ENCODE measurements around the gene COL4A2.

COL4A2 gene

DNA sequence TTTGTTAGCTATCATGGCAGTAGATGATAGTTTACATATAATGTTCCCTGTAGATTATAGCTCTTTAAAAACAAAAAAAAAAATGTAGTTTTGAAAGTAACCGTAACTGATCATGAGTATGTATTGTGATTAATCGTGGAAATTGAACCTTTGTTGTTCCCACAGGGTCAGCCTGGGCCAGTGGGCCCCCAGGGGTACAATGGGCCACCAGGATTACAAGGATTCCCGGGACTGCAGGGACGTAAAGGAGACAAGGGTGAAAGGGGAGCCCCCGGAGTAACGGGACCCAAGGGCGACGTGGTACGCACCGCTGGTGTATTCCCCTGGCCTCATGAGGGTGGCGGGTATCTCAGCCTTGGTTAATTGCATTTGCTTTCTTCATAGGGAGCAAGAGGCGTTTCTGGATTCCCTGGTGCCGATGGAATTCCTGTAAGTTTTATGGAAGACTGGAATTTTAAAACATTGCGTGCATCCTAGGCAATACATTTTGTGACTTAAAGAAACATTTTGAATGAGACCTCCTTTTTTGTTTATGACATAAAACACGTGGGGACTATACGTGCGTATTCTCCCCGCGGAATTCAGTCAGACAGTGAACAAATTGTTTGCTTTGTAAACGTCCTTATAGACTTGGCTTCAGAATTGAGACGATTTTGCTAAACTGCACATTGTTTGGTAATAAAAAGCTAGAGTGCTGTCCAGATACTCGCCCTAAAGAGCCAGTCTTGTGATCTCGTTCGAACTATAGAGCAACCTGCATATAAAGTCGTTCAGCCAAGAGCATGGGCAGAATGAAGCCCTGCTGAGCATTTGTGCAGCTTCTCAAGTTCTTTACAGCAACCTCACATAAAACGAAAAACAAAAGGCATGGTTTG, 117.7 kb downstream of the COL4A2 start:
- Histone ChIP-seq H3K9ac (ENCODE audit: low read length) (no peak overlapping the region), H3K4me1 (ENCODE audit: control insufficient read depth, insufficient read depth, low read length) (peaks cover 28% of the 10 kb centered on the region), H3K36me3 (ENCODE audit: control insufficient read depth, insufficient read depth, low read length) (no peaks in the 10 kb centered on the region), H3K27ac (ENCODE audit: low read depth, low read length) (peak overlapping the region; percentile 76), H3K27me3 (ENCODE audit: control insufficient read depth, insufficient read depth, low read length) (no peaks in the 10 kb centered on the region), H3K4me3 (ENCODE audit: low read length) (no peak overlapping the region)

DNA sequence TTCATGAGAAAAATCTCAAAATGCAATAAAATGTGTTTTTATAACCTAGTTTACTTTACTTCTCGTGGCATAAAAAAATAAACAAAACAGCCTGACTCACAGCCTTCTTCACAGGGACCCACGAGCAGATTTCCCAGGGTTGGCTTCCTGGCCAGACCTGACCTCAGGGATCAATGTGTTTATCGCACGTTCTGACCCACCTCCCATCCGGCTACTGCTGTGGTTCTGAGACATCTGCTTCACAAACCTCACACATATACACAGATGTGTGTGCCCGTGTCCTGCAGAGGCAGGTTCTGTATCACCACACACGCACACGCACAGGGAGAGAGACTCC, 118.3 kb downstream of the COL4A2 start:
- peaks cover 28% of the 10 kb centered on the region for H3K4me1 ChIP-seq (ENCODE audit: control insufficient read depth, insufficient read depth, low read length)
- no peak overlapping the region for H3K9ac ChIP-seq (ENCODE audit: low read length)
- peak overlapping the region; percentile 76 for H3K27ac ChIP-seq (ENCODE audit: low read depth, low read length)
- H3K27me3 ChIP-seq (ENCODE audit: control insufficient read depth, insufficient read depth, low read length), result no peaks in the 10 kb centered on the region
- no peak overlapping the region for H3K4me3 ChIP-seq (ENCODE audit: low read length)
- peaks cover 2% of the 10 kb centered on the region for H3K36me3 ChIP-seq (ENCODE audit: control insufficient read depth, insufficient read depth, low read length)

DNA sequence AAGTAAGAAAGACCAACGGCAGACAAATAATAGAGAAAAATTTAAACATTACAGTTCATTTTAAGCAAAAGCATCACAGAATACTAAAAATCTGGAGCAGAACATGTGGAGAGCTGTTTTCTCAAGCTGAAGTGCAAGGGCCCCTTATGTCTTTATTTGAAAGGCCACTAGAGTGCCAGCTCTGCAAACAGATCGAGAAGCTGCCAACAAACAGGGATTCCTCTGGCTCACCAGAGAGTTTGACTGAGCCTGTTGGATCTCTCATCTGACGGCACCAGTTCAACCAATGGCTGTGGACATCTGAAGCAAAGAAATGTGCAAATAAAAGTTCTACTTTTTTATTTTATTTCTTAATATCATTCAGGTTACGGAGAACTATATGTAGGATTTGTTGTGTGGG, 119.7 kb downstream of the COL4A2 start:
- Histone ChIP-seq H3K4me1 (ENCODE audit: control insufficient read depth, insufficient read depth, low read length) (peaks cover 24% of the 10 kb centered on the region), H3K27ac (ENCODE audit: low read depth, low read length) (peak overlapping the region; percentile 34), H3K4me3 (ENCODE audit: low read length) (no peak overlapping the region), H3K27me3 (ENCODE audit: control insufficient read depth, insufficient read depth, low read length) (no peaks in the 10 kb centered on the region), H3K9ac (ENCODE audit: low read length) (no peak overlapping the region), H3K36me3 (ENCODE audit: control insufficient read depth, insufficient read depth, low read length) (peaks cover 4% of the 10 kb centered on the region)

DNA sequence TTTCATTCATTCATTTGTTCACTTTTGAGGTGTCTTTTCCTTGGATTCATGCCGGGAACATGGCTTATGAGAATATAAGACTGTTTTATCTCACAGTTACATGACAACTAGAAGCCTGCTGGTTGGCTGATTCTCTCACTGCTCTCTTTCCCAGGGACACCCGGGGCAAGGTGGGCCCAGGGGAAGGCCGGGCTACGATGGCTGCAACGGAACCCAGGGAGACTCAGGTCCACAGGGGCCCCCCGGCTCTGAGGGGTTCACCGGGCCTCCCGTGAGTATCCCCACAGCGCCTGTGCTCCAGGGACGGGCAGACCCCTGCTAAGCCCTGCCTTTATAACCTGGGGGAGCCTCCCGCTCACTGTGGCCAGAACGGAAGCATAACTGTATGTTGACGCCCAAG, 121.2 kb downstream of the COL4A2 start:
- Histone ChIP-seq H3K27ac (ENCODE audit: low read depth, low read length) (peak overlapping the region; percentile 2), H3K9ac (ENCODE audit: low read length) (no peak overlapping the region), H3K4me3 (ENCODE audit: low read length) (no peak overlapping the region), H3K36me3 (ENCODE audit: control insufficient read depth, insufficient read depth, low read length) (peaks cover 4% of the 10 kb centered on the region), H3K27me3 (ENCODE audit: control insufficient read depth, insufficient read depth, low read length) (no peaks in the 10 kb centered on the region), H3K4me1 (ENCODE audit: control insufficient read depth, insufficient read depth, low read length) (peaks cover 20% of the 10 kb centered on the region)

DNA sequence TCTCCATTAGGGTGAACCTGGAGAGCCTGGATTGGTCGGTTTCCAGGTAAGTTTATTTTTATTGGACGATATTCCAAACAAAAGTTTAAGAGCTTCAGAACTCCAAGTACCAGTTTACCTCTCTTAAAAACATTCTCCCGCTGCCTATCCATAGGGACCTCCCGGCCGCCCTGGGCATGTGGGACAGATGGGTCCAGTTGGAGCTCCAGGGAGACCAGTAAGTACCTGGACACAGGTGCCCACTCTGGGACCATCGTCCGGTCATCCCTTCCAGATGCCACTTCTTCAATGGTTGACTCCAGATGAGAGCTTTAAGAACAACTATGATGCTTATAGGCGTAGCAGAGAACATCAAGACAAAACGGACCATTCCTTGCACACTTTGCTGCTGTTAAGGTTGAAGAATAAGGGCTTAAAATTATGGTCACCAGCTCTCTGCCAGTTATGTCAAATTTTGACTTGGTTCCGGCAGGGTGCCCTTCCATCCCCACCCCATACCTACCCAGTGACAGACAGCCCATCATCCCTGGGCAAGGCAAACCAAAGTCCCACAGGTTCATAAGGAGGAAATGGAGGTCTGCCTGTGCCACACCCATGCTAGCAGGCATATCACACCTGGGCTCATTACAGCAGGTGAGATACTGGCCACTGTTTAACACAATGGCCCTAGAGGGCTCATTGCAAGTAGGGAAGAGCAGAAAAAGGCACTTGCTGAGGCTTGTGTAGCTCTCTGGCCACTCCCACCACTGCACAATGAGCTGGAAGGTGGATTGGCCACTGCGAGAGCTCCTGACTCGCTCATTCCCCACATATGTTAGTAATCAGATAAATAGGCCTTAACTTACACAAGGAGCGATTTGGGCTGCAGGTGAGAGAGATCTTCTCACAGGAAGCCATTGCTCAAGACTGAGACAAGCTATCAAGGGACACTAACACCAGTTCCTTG, 123.6 kb downstream of the COL4A2 start:
- no peak overlapping the region for H3K27ac ChIP-seq (ENCODE audit: low read depth, low read length)
- H3K9ac ChIP-seq (ENCODE audit: low read length), result no peak overlapping the region
- H3K4me1 ChIP-seq (ENCODE audit: control insufficient read depth, insufficient read depth, low read length), result peaks cover 12% of the 10 kb centered on the region
- H3K36me3 ChIP-seq (ENCODE audit: control insufficient read depth, insufficient read depth, low read length), result peaks cover 9% of the 10 kb centered on the region
- no peaks in the 10 kb centered on the region for H3K27me3 ChIP-seq (ENCODE audit: control insufficient read depth, insufficient read depth, low read length)
- H3K4me3 ChIP-seq (ENCODE audit: low read length), result no peak overlapping the region

DNA sequence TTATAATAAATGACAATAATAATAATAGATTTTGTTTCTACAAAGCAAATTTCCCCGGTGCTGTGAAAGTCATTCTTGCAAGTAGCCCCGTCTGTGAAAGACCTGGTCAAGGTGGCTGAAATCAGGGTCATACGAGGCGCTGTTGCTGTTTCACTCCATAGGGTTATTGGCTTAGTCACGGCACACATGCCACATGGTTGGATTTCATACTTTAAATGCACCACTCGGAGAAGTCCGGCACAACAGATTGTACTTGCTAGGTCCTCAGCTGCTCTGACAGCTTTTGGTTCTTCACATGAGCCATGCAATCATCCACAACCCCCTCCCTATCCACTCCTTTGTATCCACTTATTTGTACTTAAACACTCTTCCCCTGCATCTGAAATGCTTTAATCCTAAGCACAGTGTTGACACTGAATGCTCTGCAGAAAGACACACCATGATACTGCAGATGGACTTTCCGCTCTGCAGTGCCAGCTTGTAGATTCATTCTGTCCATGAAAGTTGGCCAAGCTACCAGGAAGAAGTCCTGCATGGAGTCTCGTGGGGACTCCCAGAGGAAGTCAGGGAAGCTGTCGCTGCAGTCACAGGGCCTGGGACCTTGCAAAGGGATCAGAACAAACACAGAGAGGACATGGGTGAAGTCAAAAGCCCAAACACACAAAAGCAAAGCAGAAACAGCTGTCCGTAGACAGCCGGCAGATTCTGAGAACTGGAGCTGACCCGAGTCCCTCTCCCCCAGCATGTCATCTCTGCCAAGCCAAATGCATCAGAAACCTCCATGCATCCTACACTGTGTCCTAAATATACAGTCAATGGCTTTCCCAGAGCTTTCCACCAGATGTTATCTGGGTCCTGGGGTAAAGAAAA, 124.6 kb downstream of the COL4A2 start:
- H3K27me3 ChIP-seq (ENCODE audit: control insufficient read depth, insufficient read depth, low read length), result no peaks in the 10 kb centered on the region
- H3K9ac ChIP-seq (ENCODE audit: low read length), result no peak overlapping the region
- peaks cover 5% of the 10 kb centered on the region for H3K4me1 ChIP-seq (ENCODE audit: control insufficient read depth, insufficient read depth, low read length)
- peak overlapping the region; percentile 41 for H3K27ac ChIP-seq (ENCODE audit: low read depth, low read length)
- H3K4me3 ChIP-seq (ENCODE audit: low read length), result no peak overlapping the region
- peaks cover 11% of the 10 kb centered on the region for H3K36me3 ChIP-seq (ENCODE audit: control insufficient read depth, insufficient read depth, low read length)

DNA sequence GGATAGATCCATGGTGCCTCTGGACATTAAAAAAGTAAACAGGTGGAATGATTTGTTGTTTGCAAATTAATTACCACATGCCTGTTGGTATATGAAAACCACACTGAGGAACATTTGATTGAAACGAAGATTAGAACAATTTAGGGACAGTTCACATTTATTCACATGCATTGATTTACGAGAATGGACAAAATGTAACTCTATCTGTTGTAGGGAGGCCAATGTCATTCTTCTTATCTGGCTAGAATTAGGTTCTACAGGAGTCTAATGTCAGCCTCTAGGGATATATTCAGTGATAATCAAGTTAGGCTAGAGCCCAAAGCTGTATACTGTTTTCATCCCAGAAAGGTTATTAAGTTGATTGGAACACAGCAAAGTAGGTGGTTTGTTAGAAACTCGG, 125.4 kb downstream of the COL4A2 start:
- peak overlapping the region; percentile 41 for H3K27ac ChIP-seq (ENCODE audit: low read depth, low read length)
- peaks cover 3% of the 10 kb centered on the region for H3K4me1 ChIP-seq (ENCODE audit: control insufficient read depth, insufficient read depth, low read length)
- H3K9ac ChIP-seq (ENCODE audit: low read length), result no peak overlapping the region
- H3K36me3 ChIP-seq (ENCODE audit: control insufficient read depth, insufficient read depth, low read length), result peaks cover 13% of the 10 kb centered on the region
- no peaks in the 10 kb centered on the region for H3K27me3 ChIP-seq (ENCODE audit: control insufficient read depth, insufficient read depth, low read length)
- no peak overlapping the region for H3K4me3 ChIP-seq (ENCODE audit: low read length)

DNA sequence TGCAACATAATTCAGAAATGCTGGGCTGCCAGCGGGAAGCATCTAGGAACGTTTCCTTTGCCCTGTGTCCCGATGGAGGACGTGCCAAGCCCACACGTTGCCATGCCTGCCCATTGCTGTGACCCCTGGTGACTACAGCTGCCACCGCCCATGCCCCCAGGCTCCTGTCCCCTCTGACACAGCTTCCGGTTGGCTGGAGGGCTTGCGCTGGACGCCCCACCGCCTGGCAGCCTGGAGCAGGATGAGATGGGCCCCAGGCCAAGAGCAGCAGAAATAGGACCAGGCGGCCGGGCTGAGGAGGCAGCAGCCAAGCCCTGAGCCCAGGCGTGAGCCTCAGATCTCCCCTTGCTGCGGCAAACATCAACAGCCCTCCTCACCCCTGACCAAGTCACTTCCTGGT, 125.9 kb downstream of the COL4A2 start:
- H3K27ac ChIP-seq (ENCODE audit: low read depth, low read length), result peak overlapping the region; percentile 41
- no peak overlapping the region for H3K4me3 ChIP-seq (ENCODE audit: low read length)
- no peak overlapping the region for H3K9ac ChIP-seq (ENCODE audit: low read length)
- peaks cover 13% of the 10 kb centered on the region for H3K36me3 ChIP-seq (ENCODE audit: control insufficient read depth, insufficient read depth, low read length)
- no peaks in the 10 kb centered on the region for H3K27me3 ChIP-seq (ENCODE audit: control insufficient read depth, insufficient read depth, low read length)
- peaks cover 3% of the 10 kb centered on the region for H3K4me1 ChIP-seq (ENCODE audit: control insufficient read depth, insufficient read depth, low read length)

DNA sequence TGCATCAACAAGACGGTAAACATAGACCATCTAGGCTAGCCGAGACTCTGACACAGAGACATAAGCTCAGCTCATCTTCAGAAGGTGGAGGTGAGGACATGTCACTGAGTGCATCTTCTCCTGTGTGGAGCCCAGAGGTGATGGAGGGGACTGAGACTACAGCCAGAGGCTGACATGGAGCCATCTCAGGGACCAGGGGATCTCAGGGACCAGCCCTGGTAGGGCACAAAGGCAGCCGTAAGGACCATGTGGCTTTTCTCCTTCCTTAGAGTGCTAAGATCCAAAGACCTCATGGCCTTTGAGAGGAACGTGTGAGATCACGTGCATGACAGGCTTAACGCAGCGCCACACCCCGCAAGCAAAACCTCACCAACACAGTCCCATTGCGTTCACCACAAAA, 127.5 kb downstream of the COL4A2 start:
- Histone ChIP-seq H3K4me1 (ENCODE audit: control insufficient read depth, insufficient read depth, low read length) (peaks cover 3% of the 10 kb centered on the region), H3K4me3 (ENCODE audit: low read length) (no peak overlapping the region), H3K27me3 (ENCODE audit: control insufficient read depth, insufficient read depth, low read length) (no peaks in the 10 kb centered on the region), H3K27ac (ENCODE audit: low read depth, low read length) (no peak overlapping the region), H3K9ac (ENCODE audit: low read length) (no peak overlapping the region), H3K36me3 (ENCODE audit: control insufficient read depth, insufficient read depth, low read length) (peaks cover 14% of the 10 kb centered on the region)

DNA sequence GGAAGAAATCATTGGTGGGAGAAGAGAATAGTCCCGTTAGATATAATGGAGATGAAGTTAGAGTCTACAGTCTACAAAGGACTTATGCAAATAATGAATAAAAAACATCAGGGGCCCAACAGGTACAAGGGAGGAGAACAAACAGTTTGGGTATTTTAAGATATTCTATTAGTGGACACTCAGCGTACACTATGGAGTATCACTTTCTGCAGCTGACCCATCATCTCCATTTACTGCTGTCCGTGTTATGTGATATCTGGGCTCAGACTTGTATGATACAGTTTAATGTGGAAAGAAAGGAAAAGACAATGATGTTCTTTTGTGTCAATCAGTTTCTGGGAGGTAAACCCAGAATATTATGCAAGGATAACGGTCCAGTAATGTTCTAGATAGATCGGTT, 128.2 kb downstream of the COL4A2 start:
- H3K9ac ChIP-seq (ENCODE audit: low read length), result no peak overlapping the region
- H3K27ac ChIP-seq (ENCODE audit: low read depth, low read length), result no peak overlapping the region
- no peaks in the 10 kb centered on the region for H3K27me3 ChIP-seq (ENCODE audit: control insufficient read depth, insufficient read depth, low read length)
- peaks cover 17% of the 10 kb centered on the region for H3K36me3 ChIP-seq (ENCODE audit: control insufficient read depth, insufficient read depth, low read length)
- H3K4me1 ChIP-seq (ENCODE audit: control insufficient read depth, insufficient read depth, low read length), result peaks cover 3% of the 10 kb centered on the region
- no peak overlapping the region for H3K4me3 ChIP-seq (ENCODE audit: low read length)

DNA sequence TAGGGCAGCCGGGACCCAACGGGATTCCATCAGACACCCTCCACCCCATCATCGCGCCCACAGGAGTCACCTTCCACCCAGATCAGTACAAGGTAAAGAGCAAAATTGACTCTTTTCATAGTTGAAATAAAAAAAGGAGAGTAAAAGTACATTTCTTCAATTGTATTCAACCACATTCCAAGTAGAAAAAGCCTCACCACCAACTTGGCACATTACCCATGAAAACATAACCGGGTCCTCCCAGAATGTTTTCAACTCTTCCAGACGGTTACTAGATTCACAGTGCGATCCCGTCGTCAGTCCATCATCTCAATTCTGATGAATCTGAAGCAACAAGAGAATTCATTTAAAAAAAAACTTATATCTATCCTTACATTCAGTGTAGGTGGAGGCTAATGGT, 129.2 kb downstream of the COL4A2 start:
- Histone ChIP-seq H3K4me1 (ENCODE audit: control insufficient read depth, insufficient read depth, low read length) (peaks cover 3% of the 10 kb centered on the region), H3K27ac (ENCODE audit: low read depth, low read length) (no peak overlapping the region), H3K36me3 (ENCODE audit: control insufficient read depth, insufficient read depth, low read length) (peaks cover 21% of the 10 kb centered on the region), H3K27me3 (ENCODE audit: control insufficient read depth, insufficient read depth, low read length) (no peaks in the 10 kb centered on the region), H3K9ac (ENCODE audit: low read length) (no peak overlapping the region), H3K4me3 (ENCODE audit: low read length) (no peak overlapping the region)
